ENCODE data around the gene LRFN4.

DNA sequence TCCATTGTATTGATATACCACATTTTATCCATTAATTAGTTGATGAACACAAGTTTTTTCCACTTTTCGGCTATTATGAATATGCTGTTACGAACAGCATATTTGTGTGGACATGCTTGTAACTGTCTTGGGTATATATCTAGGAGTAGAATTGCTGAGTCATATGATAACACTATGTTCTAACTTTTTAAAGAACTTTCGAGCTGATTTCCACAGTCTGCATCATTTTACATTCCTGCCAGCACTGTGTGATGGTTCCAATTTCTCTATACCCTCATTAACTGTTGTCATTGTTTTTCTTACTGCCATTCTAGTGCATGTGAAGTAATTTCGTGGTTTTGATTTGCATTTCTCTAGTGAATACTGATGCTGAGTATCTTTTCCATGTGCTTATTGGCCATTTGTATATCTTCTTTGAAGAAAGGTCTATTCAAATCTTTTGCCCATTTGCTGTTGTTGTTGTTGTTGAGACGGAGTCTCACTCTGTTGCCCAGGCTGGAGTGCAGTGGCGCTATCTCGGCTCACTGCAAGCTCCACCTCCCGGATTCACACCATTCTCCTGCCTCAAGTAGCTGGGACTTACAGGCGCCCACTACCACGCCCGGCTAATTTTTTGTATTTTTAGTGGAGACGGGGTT is 21.0 kb upstream of the LRFN4 start:
- no peak for TF ChIP-seq CTCF (IDR thresholded peaks at IDR 0.05; ENCODE audit: poor library complexity, severe bottlenecking)
- no peak for TF ChIP-seq POLR2AphosphoS5 (IDR thresholded peaks at IDR 0.05)
- no peak for TF ChIP-seq EP300 (conservative IDR thresholded peaks at IDR 0.05; ENCODE audit: poor library complexity, severe bottlenecking)
- no peak for TF ChIP-seq MXI1 (conservative IDR thresholded peaks at IDR 0.05; ENCODE audit: poor library complexity, severe bottlenecking)
- no peak for TF ChIP-seq EZH2 (IDR thresholded peaks at IDR 0.05; ENCODE audit: borderline replicate concordance, insufficient read depth, low read length, poor library complexity, severe bottlenecking)
- TF ChIP-seq, protein P1, sequence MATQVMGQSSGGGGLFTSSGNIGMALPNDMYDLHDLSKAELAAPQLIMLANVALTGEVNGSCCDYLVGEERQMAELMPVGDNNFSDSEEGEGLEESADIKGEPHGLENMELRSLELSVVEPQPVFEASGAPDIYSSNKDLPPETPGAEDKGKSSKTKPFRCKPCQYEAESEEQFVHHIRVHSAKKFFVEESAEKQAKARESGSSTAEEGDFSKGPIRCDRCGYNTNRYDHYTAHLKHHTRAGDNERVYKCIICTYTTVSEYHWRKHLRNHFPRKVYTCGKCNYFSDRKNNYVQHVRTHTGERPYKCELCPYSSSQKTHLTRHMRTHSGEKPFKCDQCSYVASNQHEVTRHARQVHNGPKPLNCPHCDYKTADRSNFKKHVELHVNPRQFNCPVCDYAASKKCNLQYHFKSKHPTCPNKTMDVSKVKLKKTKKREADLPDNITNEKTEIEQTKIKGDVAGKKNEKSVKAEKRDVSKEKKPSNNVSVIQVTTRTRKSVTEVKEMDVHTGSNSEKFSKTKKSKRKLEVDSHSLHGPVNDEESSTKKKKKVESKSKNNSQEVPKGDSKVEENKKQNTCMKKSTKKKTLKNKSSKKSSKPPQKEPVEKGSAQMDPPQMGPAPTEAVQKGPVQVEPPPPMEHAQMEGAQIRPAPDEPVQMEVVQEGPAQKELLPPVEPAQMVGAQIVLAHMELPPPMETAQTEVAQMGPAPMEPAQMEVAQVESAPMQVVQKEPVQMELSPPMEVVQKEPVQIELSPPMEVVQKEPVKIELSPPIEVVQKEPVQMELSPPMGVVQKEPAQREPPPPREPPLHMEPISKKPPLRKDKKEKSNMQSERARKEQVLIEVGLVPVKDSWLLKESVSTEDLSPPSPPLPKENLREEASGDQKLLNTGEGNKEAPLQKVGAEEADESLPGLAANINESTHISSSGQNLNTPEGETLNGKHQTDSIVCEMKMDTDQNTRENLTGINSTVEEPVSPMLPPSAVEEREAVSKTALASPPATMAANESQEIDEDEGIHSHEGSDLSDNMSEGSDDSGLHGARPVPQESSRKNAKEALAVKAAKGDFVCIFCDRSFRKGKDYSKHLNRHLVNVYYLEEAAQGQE (IDR thresholded peaks at IDR 0.05; ENCODE audit: borderline replicate concordance) = no peak
- TF ChIP-seq SMC3 (conservative IDR thresholded peaks at IDR 0.05; ENCODE audit: poor library complexity) = no peak

Data from neural cell (in vitro differentiated cells).